SK-N-MC (cell line): ENCODE results near the gene PTGR3.

ENCODE experiments used
- DNase-seq: peaks from one replicate; pipeline ENCODE4 v3.0.0-alpha.2; 2011; ENCODE audit warnings: low read depth, low spot score
- H3K27ac ChIP-seq: fragments of 200-600 bp; sonication (generic); 2 replicates; pipeline ENCODE4 v1.5.1; 2016; ENCODE audit warnings: mixed run types
- H3K36me3 ChIP-seq: fragments of 200-600 bp; sonication (generic); 2 replicates; pipeline ENCODE4 v1.6.1; 2017; ENCODE audit warnings: antibody characterized with exemption, low read length, mixed read lengths; ENCODE audit not compliant: insufficient read depth
- H3K4me3 ChIP-seq: fragments of 200-600 bp; sonication (generic); 2 replicates; pipeline ENCODE4 v1.5.1; 2016
- H3K9ac ChIP-seq: fragments of 200-600 bp; sonication (generic); 2 replicates; pipeline ENCODE4 v1.8.0; 2017; ENCODE audit warnings: mixed run types, mixed read lengths; ENCODE audit not compliant: insufficient read length
- H3K9me3 ChIP-seq: fragments of 200-600 bp; sonication (generic); 2 replicates; pipeline ENCODE4 v1.6.1; 2017; ENCODE audit warnings: low read depth, mild to moderate bottlenecking, antibody characterized with exemption, low read length, moderate library complexity, mixed read lengths
- EZH2 ChIP-seq: fragments of 200-600 bp; sonication (generic); IDR thresholded peaks from one replicate; pipeline ENCODE4 v1.6.1; 2017; ENCODE audit warnings: antibody characterized with exemption
- FOXP2 ChIP-seq: optimal IDR thresholded peaks from 2 replicates; pipeline ENCODE3; 2011; ENCODE audit warnings: mild to moderate bottlenecking, moderate library complexity; ENCODE audit not compliant: insufficient read depth; ENCODE audit errors: extremely low read length, control extremely low read depth
- POLR2AphosphoS5 ChIP-seq: IDR thresholded peaks from 2 replicates; pipeline ENCODE4 v1.6.1; 2012; ENCODE audit warnings: mild to moderate bottlenecking, low read depth, low read length, borderline replicate concordance

The PTGR3 gene

DNA sequence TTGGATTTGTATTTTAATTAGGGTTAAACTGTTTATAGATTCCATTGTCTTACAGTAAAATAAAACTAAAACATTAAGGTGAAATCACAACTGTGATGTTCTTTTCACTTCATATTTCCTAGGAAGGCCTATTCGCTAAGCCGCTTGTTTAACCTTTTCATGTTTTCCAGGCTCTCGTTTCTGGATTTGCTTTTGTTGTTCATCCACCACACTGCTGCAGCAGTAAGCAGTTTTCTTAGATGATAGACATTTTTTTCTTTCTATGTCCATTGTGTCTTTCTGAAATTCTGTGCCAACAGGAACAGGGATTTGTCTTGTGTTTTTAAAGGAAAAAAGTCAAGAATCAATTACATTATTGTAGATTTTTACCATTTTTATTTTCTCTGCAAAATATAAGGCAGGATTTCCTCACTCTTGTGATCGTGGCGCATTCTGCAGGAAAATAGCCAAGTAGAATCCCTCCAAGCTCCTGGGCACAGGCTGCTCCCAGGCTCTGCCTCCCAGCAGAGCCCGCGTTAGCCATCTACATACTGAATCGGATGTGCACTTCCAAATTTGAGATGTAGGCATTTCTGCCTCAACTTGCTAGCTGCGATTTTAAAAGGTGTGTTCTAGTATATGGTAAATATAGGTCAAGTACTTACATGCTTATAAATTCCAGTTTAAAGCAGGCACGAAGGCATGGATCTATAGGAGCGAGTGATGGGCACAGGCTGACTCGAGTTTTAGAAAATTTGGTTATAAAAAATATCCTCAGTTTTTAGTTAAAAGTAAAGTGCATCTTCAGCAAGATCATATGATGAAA, 11.8 kb upstream of the PTGR3 start:
- TF ChIP-seq POLR2AphosphoS5: no peak
- TF ChIP-seq EZH2: no peak
- TF ChIP-seq FOXP2: no peak
- no peak for DNase-seq

DNA sequence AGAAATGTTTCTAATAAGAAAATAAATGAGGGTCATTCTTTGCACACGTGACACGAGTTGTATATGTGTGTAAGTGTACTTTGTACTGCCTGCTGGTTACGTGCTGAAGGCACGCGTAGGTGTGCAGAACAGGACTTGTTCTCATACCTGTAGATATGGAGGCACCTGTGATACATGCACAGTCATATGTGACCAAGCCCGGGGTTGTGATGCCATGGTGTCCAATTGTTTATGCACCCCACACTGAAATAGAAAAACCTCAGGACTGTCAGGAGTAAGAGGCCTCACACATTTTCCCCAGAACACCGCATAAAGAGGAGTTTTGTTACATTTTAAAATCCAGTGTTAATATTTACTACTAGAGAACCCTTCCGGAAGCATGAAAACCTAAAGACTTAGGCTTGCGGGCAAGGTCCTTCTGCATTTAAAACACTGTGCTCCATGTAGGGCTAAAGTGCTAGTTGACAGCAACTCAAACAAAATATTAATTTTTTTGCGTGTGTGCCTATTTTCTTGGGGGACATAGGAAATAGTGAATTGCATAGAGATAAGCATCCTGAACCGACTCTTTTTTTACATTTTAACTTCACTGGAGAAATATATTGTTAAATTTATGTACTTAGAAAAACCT, 10.9 kb upstream of the PTGR3 start:
- Histone ChIP-seq H3K9ac (no peak overlapping the region), H3K4me3 (no peak overlapping the region), H3K36me3 (no peaks in the 10 kb centered on the region), H3K9me3 (no peaks in the 10 kb centered on the region), H3K27ac (no peak overlapping the region)
- DNase-seq: no peak
- TF ChIP-seq POLR2AphosphoS5 (no peak), EZH2 (no peak), FOXP2 (no peak)

More for the DNA sequence above, 11.8 kb upstream of the PTGR3 start:
- H3K4me3 ChIP-seq: no peak overlapping the region
- H3K9me3 ChIP-seq: no peaks in the 10 kb centered on the region
- no peak overlapping the region for H3K9ac ChIP-seq
- H3K27ac ChIP-seq: no peak overlapping the region
- H3K36me3 ChIP-seq: no peaks in the 10 kb centered on the region

DNA sequence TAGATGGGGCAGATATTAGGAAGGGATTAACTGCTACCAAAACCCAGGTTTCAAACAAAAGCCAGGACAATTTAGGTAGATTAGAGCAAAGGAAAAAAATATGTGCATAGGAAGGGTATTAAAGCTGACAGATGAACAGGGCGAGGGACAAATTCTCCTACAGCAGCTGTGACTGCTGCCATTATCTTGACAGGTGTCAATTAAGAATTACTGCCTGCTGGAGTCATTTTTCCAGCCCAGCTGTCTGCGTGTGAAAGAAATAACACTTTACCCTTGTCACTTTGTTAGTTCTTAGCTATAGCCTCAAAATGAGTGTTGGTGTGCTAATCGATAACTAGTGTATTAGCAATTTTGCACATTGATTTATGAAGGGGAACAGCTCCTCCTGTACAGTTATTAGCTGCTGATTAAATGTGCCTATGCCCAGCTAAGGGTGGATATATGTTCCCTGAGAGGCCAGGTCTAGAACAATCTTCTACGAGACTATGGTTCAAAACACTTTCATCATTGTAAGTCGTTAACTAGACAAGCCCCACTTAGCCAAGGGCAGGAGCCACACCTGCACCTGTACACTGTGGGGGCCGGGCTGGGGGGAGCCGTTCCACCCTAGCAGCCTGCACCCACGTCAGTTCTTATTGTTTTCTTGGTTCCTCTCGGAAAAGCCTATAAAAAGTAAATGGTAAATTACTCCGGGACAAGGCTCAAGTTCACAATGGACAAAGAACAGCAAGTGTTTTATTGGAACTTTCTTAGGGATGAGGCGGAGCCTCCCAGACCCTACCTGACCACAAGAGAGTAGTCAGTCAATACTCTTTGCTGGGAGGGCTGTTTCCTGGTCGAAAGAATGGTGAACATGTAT, 9.4 kb upstream of the PTGR3 start:
- DNase-seq: no peak
- no peaks in the 10 kb centered on the region for H3K36me3 ChIP-seq
- H3K9me3 ChIP-seq: no peaks in the 10 kb centered on the region
- H3K27ac ChIP-seq: no peak overlapping the region
- no peak overlapping the region for H3K9ac ChIP-seq
- TF ChIP-seq EZH2 (no peak), FOXP2 (no peak), POLR2AphosphoS5 (no peak)
- no peak overlapping the region for H3K4me3 ChIP-seq

DNA sequence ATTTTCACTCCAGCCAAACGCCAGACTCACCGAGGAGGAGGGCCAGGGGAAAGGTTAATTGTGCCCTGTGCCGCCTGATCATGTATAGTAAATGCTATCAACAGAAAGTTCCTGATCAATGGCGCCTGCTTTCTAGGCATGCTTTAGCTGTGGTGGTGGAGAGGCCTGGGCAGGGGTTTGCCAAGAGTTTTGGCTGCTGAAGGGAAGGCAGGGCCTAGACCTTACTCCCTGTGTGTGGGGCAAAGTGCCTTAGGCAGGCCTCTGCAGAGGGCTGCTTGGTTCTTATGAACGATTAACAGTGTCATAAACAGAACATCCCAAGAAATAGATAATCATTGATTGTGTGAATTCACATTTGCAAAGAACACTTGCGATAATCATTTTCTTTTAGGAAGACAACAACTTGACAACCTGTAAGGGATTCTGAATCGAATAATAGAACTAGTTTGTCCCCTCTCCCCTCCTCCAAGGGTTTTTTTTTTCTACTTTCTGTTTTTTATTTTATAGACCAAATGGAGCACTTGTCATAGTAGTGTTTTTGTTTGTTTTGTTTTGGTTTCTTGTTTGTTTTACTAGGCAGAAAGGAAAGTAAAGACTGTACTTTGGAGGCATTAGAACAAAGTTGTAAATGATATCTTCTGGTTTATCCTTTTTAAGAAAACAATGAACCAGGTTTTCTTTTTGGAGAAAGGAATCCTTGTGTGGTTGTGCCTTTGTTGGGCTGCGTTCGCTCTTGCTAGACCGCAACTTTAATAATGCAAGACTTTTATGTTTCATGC, 8.2 kb upstream of the PTGR3 start:
- no peak for TF ChIP-seq EZH2
- TF ChIP-seq POLR2AphosphoS5: no peak
- no peak for TF ChIP-seq FOXP2
- no peak for DNase-seq
- Histone ChIP-seq H3K9me3 (no peaks in the 10 kb centered on the region), H3K36me3 (no peaks in the 10 kb centered on the region), H3K9ac (no peak overlapping the region), H3K4me3 (no peak overlapping the region), H3K27ac (no peak overlapping the region)

DNA sequence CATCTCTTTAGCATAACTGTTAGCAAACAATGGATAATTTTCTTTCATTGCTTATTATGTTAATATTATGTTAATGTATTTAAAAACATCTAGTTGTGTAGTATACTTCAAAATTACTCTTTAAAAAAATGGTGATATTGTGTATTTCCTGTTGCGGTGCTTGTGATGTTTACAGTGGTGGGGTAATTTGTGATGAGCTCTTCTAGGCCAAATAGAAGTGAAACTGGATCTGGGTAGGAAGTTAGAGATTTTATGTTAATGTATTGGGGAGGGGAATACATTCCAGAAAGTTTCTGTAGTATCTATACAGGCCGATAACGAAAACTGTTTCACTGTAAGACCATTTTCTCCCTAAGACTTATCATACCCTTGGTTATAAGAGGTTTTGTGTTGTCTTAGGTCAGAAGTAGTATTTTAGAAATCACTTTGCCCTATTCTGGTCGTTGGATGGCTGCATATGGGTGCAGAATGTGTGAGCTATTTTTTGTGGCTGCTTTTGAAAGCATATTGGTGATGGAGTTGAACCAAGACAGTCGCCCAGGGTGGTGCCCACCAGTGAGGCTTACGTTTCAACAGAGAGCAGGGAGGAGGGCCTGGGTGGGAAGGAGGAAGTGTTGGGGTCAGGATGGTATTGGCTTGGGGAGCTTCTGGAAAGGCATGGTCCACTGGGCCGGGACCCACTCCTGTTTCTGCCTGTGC, 7.4 kb upstream of the PTGR3 start:
- no peaks in the 10 kb centered on the region for H3K36me3 ChIP-seq
- no peak overlapping the region for H3K27ac ChIP-seq
- H3K4me3 ChIP-seq: no peak overlapping the region
- no peak overlapping the region for H3K9ac ChIP-seq
- no peaks in the 10 kb centered on the region for H3K9me3 ChIP-seq
- no peak for DNase-seq
- TF ChIP-seq POLR2AphosphoS5 (no peak), FOXP2 (no peak), EZH2 (no peak)

DNA sequence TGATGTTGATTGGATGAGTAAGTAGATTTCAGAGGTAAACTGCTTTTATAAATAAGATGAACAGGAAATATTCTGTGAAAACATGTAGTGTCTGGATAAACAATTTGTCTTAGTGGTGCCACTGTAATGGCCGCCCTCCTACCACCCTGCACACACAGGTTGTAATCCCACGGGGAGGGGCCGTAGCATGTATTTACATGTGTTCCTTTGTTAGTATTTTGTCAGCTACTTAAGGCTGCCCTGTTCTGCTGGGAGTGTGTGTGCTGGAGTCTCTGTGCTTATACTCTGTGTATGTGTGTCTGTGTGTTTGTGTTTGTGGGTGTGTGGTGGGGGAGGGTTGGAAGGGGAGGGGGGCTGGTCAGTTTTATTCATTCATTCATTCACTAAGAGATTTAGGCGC, 6.7 kb upstream of the PTGR3 start:
- H3K9me3 ChIP-seq: no peaks in the 10 kb centered on the region
- H3K4me3 ChIP-seq: no peak overlapping the region
- no peaks in the 10 kb centered on the region for H3K36me3 ChIP-seq
- no peak overlapping the region for H3K9ac ChIP-seq
- no peak for DNase-seq
- TF ChIP-seq EZH2 (no peak), FOXP2 (no peak), POLR2AphosphoS5 (no peak)
- H3K27ac ChIP-seq: no peak overlapping the region

DNA sequence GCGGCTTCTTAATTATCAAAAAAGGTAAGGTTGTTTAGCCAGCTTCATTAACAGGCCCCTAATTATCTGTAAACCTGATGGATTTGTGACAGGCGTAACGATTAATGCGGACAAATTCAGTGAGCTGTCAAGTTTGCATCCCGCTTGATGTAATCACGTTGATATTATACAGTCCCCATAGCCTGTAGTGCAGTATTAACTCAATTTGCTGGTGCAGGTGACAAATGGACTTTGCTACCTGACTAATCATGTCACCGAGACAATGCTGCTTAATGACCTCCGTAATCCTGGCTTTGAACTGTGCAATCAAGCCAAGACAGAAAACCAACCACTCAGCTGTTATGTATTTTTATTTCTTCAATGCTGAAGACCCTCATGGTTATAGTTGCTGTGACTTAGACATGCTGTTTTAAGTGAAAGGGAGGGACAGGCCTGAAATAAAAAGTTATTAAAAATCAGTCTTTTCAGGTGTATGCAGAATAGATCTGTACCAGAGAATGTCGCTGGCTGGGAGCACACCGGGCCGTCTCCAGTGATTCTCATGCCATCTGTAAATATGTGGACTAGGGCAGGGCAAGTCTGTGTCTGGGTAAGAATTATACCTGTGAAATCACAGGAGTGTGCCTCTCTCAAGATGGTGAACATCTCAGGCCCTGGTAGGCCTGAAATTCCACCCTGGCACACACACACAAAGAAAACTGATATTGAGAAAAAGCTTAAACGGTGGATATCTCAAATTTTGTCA, 6.0 kb upstream of the PTGR3 start:
- Histone ChIP-seq H3K9me3 (no peaks in the 10 kb centered on the region), H3K4me3 (no peak overlapping the region), H3K27ac (no peak overlapping the region), H3K36me3 (no peaks in the 10 kb centered on the region), H3K9ac (no peak overlapping the region)
- no peak for TF ChIP-seq EZH2
- TF ChIP-seq POLR2AphosphoS5: no peak
- no peak for TF ChIP-seq FOXP2
- no peak for DNase-seq
